HG03558 (cell line): ENCODE measurements around the gene ARHGAP11A.

Source experiments
- ATAC-seq: cut with Tn5 transposase; IDR thresholded peaks from one replicate; pipeline ENCODE4 v1.9.1; 2021; ENCODE audit warnings: moderate number of reproducible peaks; ENCODE audit not compliant: unreplicated experiment; ENCODE audit errors: extremely low read depth

ARHGAP11A gene

GRCh38 chr15:32682977-32683630, 67.8 kb downstream of the ARHGAP11A start:
- ATAC-seq = no peak

DNA sequence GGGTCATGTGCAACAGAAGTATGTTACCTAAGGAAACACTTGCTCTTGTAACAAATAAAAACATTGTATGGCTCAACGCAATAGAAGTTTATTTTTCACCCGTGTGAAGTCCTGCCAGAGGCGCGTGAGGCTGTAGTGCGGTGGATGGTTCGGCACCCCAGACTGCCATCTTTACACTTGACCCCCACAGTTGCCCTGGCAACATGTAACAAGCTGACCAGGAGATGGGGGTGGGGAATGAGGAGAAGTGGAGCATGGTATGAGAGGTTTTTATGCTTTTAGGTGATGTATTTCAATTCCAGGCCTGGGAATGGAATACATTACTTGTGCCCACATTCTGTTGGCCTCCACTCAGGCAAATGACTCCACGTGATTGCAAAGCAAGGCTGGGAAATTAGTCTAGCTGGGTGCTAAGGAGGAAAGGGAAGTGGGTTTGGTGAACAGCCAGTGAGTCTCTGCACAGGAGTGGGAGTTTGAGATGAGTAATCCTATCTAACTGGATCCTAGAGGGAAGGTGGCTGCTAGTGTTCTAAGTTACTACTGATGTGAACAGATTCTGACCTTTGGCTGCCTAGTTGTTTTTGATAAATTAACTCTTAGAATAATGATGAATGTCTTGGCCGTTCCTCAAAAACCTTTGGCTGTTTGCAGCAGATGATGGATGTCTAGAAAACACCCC, 68.7 kb downstream of the ARHGAP11A start:
- ATAC-seq = no peak

DNA sequence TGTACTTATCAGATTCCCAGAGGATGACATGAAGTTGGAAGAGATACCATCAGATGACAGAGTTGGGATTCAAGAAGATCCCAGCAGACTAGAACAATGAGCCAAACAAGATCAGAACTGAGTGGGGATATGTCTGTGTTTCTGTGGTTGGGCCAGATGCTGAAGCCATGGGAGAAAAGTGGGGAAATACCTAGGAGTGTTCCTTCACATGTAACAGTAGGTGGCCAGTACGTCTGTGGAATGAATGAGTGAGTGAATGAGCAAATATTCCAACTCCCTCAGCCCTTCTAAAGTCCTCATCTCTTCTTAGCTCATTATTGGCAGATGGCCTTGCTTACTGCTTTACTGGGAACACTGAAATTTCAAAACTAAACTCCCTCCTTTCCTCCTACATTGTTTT, 70.3 kb downstream of the ARHGAP11A start:
- no peak for ATAC-seq

GRCh38 chr15:32687556-32687955, 72.3 kb downstream of the ARHGAP11A start:
- no peak for ATAC-seq

DNA sequence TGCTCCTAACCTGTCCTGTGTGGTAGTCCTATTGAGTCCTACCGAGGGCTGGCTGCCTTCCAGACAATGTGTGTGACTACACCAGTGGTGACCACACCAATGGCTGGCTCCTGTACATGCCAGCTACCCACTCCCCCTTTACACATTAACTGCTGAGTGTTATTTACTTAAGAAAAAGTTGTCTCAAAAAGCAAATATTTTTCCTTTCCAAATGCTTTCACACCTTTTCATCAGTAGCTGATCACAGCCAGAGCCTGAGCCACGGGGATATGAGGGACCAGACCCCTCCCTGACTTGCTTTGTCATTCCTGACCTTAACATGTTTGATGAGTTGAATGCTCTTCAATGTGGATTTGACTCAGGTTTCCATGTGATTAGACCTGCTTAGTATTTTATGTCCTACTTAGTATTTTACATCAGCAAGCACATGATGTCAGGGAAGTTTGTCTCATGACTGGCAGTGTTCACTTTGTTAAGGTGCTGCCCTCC, 72.9 kb downstream of the ARHGAP11A start:
- no peak for ATAC-seq
